GM12864 (cell line): ENCODE measurements around the gene ZNF710.

Experiments
- DNase-seq: peaks from one replicate; pipeline ENCODE4 v3.0.0-alpha.2; 2011; ENCODE audit warnings: low read depth
- H3K4me3 ChIP-seq: 2 replicates; pipeline ENCODE4 v1.5.1; 2011; ENCODE audit warnings: mild to moderate bottlenecking, low read depth, low read length, control low read depth
- TF ChIP-seq, protein P1 (sequence below): IDR thresholded peaks from 2 replicates; pipeline ENCODE4 v1.5.1; 2011; ENCODE audit warnings: low read depth, mild to moderate bottlenecking, moderate library complexity, low read length, control low read depth, inconsistent platforms; ENCODE audit errors: missing control alignments

ZNF710 gene

DNA sequence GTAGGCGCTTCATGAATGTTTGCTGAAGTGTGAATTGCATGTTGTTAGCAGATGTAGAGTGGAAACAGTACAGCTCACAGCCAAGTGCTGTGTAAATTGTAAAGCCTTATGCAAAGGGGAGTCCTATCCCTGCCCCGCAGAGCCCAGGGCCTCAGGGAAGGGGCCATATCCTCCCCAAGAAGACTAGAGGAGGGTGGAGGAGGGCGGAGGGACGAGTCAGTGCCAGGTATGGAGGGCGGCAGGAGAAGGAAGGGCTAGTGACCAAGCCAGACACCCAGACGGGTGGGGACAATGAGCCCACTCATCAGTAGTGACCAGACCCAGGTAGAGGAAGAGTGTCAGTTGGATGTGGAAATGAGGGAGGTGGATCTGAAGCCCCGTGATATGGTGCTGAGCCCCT is 45.2 kb downstream of the ZNF710 start:
- TF ChIP-seq, protein P1, sequence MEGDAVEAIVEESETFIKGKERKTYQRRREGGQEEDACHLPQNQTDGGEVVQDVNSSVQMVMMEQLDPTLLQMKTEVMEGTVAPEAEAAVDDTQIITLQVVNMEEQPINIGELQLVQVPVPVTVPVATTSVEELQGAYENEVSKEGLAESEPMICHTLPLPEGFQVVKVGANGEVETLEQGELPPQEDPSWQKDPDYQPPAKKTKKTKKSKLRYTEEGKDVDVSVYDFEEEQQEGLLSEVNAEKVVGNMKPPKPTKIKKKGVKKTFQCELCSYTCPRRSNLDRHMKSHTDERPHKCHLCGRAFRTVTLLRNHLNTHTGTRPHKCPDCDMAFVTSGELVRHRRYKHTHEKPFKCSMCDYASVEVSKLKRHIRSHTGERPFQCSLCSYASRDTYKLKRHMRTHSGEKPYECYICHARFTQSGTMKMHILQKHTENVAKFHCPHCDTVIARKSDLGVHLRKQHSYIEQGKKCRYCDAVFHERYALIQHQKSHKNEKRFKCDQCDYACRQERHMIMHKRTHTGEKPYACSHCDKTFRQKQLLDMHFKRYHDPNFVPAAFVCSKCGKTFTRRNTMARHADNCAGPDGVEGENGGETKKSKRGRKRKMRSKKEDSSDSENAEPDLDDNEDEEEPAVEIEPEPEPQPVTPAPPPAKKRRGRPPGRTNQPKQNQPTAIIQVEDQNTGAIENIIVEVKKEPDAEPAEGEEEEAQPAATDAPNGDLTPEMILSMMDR: no peak
- no peak for DNase-seq

DNA sequence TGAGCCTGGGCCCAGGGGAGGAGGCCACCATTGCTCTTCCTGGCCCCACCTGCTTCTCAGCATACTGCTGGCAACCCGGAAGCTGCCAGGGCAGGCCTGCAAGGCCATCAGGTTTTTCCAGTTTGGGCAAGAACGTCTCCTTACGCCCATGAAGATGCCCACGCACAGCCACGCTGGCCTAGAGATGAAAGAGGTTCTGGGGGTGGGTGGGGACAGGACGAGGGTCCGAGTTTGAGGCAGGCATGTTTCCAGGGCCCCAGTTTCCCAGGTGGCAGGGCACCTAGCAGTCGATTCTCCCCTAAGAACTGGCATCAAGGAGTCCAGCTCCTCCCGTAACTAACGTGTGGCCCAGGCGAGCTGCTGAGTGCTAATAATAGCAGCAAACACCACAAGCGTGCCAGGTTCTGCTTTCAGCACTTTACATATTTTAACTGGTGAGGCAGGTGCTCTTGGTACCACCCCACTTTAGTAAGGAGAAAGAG is 45.8 kb downstream of the ZNF710 start:
- TF ChIP-seq, protein P1: no peak
- no peak overlapping the region for H3K4me3 ChIP-seq
- peak; percentile 29 for DNase-seq

More for the DNA sequence above, 45.2 kb downstream of the ZNF710 start:
- no peak overlapping the region for H3K4me3 ChIP-seq

GRCh38 chr15:90047956-90048575 is 46.9 kb downstream of the ZNF710 start:
- no peak for DNase-seq
- TF ChIP-seq, protein P1: no peak
- H3K4me3 ChIP-seq: no peak overlapping the region

DNA sequence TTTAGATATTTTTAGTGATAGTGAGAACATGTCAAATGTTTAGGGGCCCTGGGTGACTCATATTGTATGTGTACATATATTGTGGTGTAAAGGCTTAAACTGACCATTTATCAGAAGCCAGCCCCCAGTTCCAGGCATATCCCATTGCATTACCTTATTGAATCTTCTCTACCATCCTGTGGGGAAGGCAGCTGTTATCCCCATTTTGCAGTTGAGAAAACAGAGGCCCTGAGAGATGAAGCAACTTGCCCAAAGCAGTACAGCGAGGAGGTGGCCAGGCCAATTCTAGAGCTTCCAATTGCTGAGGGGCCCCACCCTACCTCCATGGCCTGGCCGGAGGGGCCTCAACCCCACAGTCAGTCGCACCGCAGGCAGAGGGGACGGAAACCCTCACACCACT is 47.9 kb downstream of the ZNF710 start:
- H3K4me3 ChIP-seq: no peak overlapping the region
- DNase-seq: no peak
- TF ChIP-seq, protein P1: no peak

- H3K4me3 ChIP-seq: no peak overlapping the region
- TF ChIP-seq, protein P1: no peak
- DNase-seq: no peak
Observed at GRCh38 chr15:90049666-90050604, 48.8 kb downstream of the ZNF710 start.

- no peak overlapping the region for H3K4me3 ChIP-seq
- TF ChIP-seq, protein P1: no peak
- no peak for DNase-seq
Observed at GRCh38 chr15:90051874-90052273, 50.8 kb downstream of the ZNF710 start.
